HL-60/S4 treated with phorbol 12-myristate 13-acetate at 8.2 ng/mL for 4 days and 3 days (cell line): Measurements from ENCODE around the gene ITGA1.

ENCODE experiments used
- in situ Hi-C: fragments of 300-500 bp; cut with MboI; formaldehyde crosslinking; loops from 2 replicates; pipeline ENCODE4 v1.15.0; 2022; ENCODE audit warnings: low sequenced_read_pairs

The ITGA1 gene

GRCh38 chr5:52771343-52772039 is 16.2 kb upstream of the ITGA1 start:
- in situ Hi-C loops = no loop called here

- in situ Hi-C loops = no loop called here
These were observed 15.0 kb upstream of the ITGA1 start for GRCh38 chr5:52772668-52773067.

GRCh38 chr5:52773342-52773741 is 14.4 kb upstream of the ITGA1 start:
- in situ Hi-C loops = no loop called here

GRCh38 chr5:52774005-52774410 is 13.7 kb upstream of the ITGA1 start:
- in situ Hi-C loops = no loop called here

GRCh38 chr5:52776116-52776515 is 11.6 kb upstream of the ITGA1 start:
- in situ Hi-C loops = no loop called here

GRCh38 chr5:52777186-52777585 is 10.5 kb upstream of the ITGA1 start:
- in situ Hi-C loops = no loop called here

GRCh38 chr5:52778781-52779180 is 8.9 kb upstream of the ITGA1 start:
- in situ Hi-C loops = no loop called here

GRCh38 chr5:52779213-52779612 is 8.5 kb upstream of the ITGA1 start:
- in situ Hi-C loops = no loop called here

GRCh38 chr5:52783226-52783959 is 4.3 kb upstream of the ITGA1 start:
- in situ Hi-C loops = no loop called here

GRCh38 chr5:52784737-52785136 is 3.0 kb upstream of the ITGA1 start:
- in situ Hi-C loops = no loop called here

GRCh38 chr5:52786391-52786790 is 1.3 kb upstream of the ITGA1 start:
- in situ Hi-C loops = no loop called here

GRCh38 chr5:52786949-52787599 is 642 bp upstream of the ITGA1 start:
- in situ Hi-C loops = no loop called here

- in situ Hi-C loops = no loop called here
These were observed 747 bp downstream of the ITGA1 start for GRCh38 chr5:52788505-52788821.

GRCh38 chr5:52789378-52789777 is 1.7 kb downstream of the ITGA1 start:
- in situ Hi-C loops = no loop called here

GRCh38 chr5:52789851-52790250 is 2.1 kb downstream of the ITGA1 start:
- in situ Hi-C loops = no loop called here

GRCh38 chr5:52791366-52791765 is 3.6 kb downstream of the ITGA1 start:
- in situ Hi-C loops = no loop called here

GRCh38 chr5:52794519-52794918 is 6.8 kb downstream of the ITGA1 start:
- in situ Hi-C loops = no loop called here

GRCh38 chr5:52796031-52796430 is 8.3 kb downstream of the ITGA1 start:
- in situ Hi-C loops = no loop called here

GRCh38 chr5:52796516-52797103 is 8.9 kb downstream of the ITGA1 start:
- in situ Hi-C loops = no loop called here

GRCh38 chr5:52798938-52799337 is 11.2 kb downstream of the ITGA1 start:
- in situ Hi-C loops = no loop called here

- in situ Hi-C loops = no loop called here
These were observed 11.8 kb downstream of the ITGA1 start for GRCh38 chr5:52799358-52799982.
